CD14-positive monocyte (primary cell): ENCODE data around the gene SMCHD1. TPM values are rescaled to one million over a fixed set of nuclear protein-coding genes. Genes with fewer than 3 reads are reported as not detected.
"Not testable (repeated sequence)": the region's sequence is repeated elsewhere in the genome, so short reads cannot be mapped to it uniquely, and the experiment has no call there.

Experiments used
- DNase-seq, 3 donors: peaks; one replicate each; pipeline ENCODE4 v3.0.0-alpha.2; 2011 to 2022
- H2AFZ ChIP-seq: 2 replicates; pipeline ENCODE4 v1.6.0; 2012; ENCODE audit warnings: mild to moderate bottlenecking, low read depth, low read length, inconsistent platforms; ENCODE audit not compliant: insufficient read depth, poor library complexity, severe bottlenecking
- H3K27ac ChIP-seq, 2 donors: 1 replicate in 1 of 2; 2 replicates in 1 of 2; pipeline ENCODE4 v1.5.1; 2012 to 2013; ENCODE audit warnings: low read length in 2 of 2, control low read depth in 1 of 2, inconsistent platforms in 1 of 2, low read depth in 1 of 2, mild to moderate bottlenecking in 1 of 2
- H3K27me3 ChIP-seq, 2 donors: one replicate each; pipeline versions ENCODE4 v1.6.0 to v1.6.1; 2011 to 2013; ENCODE audit warnings: low read length in 2 of 2; ENCODE audit not compliant: control insufficient read depth in 2 of 2, insufficient read depth in 2 of 2
- H3K36me3 ChIP-seq, 2 donors: replicated peaks in 1 of 2; 1 replicate in 1 of 2; 2 replicates in 1 of 2; pipeline versions ENCODE4 v1.5.1 to v1.6.1; 2012 to 2013; ENCODE audit warnings: low read length in 2 of 2, control low read depth in 1 of 2, inconsistent platforms in 1 of 2, mild to moderate bottlenecking in 1 of 2; ENCODE audit not compliant: insufficient read depth in 2 of 2, control insufficient read depth in 1 of 2
- H3K4me1 ChIP-seq, 2 donors: 1 replicate in 1 of 2; 2 replicates in 1 of 2; pipeline versions ENCODE4 v1.5.1 to v1.6.1; 2012 to 2013; ENCODE audit warnings: low read length in 2 of 2, control low read depth in 1 of 2, inconsistent platforms in 1 of 2, mild to moderate bottlenecking in 1 of 2, moderate library complexity in 1 of 2; ENCODE audit not compliant: insufficient read depth in 2 of 2, control insufficient read depth in 1 of 2
- H3K4me2 ChIP-seq: replicated peaks from 2 replicates; pipeline ENCODE3; 2012; ENCODE audit warnings: low read length, moderate library complexity, mild to moderate bottlenecking; ENCODE audit not compliant: poor library complexity, severe bottlenecking; ENCODE audit errors: extremely low read depth
- H3K4me3 ChIP-seq, 3 experiments: fragments of 200-600 bp in 1 of 3; sonication (generic) in 1 of 3; replicated peaks in 1 of 3; 1 replicate in 2 of 3; 2 replicates in 1 of 3; pipeline ENCODE4 v1.5.1; 2011 to 2013; ENCODE audit warnings: low read length in 3 of 3, mild to moderate bottlenecking in 3 of 3, control low read depth in 2 of 3, low read depth in 2 of 3, inconsistent platforms in 1 of 3, moderate library complexity in 1 of 3
- H3K79me2 ChIP-seq: 2 replicates; pipeline ENCODE4 v1.6.0; 2012; ENCODE audit warnings: mild to moderate bottlenecking, control low read depth, inconsistent platforms, low read length, moderate library complexity; ENCODE audit not compliant: insufficient read depth
- H3K9ac ChIP-seq: 2 replicates; pipeline ENCODE4 v1.6.0; 2017; ENCODE audit warnings: low read length, mild to moderate bottlenecking; ENCODE audit not compliant: insufficient read depth, poor library complexity, severe bottlenecking
- H3K9me3 ChIP-seq, 2 donors: replicated peaks in 1 of 2; 1 replicate in 1 of 2; 2 replicates in 1 of 2; pipeline versions ENCODE4 v1.5.1 to v1.6.1; 2012 to 2013; ENCODE audit warnings: low read length in 2 of 2, control low read depth in 1 of 2; ENCODE audit not compliant: control insufficient read depth in 1 of 2, insufficient read depth in 1 of 2
- H4K20me1 ChIP-seq: 2 replicates; pipeline ENCODE4 v1.6.0; 2012; ENCODE audit warnings: mild to moderate bottlenecking, low read length, control low read depth, moderate library complexity; ENCODE audit not compliant: insufficient read depth
- H3K27ac Mint-ChIP-seq, 7 donors: one replicate each; pipeline ENCODE4 v1.8.0; 2020; ENCODE audit warnings: mild to moderate bottlenecking in 7 of 7, mixed read lengths in 7 of 7, moderate library complexity in 6 of 7, inconsistent platforms in 2 of 7
- H3K27me3 Mint-ChIP-seq, 3 donors: one replicate each; pipeline ENCODE4 v1.8.0; 2021 to 2022; ENCODE audit warnings: low read depth in 3 of 3, mild to moderate bottlenecking in 3 of 3, mixed read lengths in 3 of 3, moderate library complexity in 3 of 3, inconsistent platforms in 1 of 3
- H3K36me3 Mint-ChIP-seq, 2 donors: one replicate each; pipeline ENCODE4 v1.8.0; 2020; ENCODE audit warnings: mixed read lengths in 2 of 2, inconsistent platforms in 1 of 2, mild to moderate bottlenecking in 1 of 2
- H3K4me1 Mint-ChIP-seq: one replicate; pipeline ENCODE4 v1.8.0; 2020; ENCODE audit warnings: mild to moderate bottlenecking, mixed read lengths
- H3K4me3 Mint-ChIP-seq, 2 donors: one replicate each; pipeline ENCODE4 v1.8.0; 2020; ENCODE audit warnings: mild to moderate bottlenecking in 2 of 2, mixed read lengths in 2 of 2, moderate library complexity in 1 of 2
- H3K9me3 Mint-ChIP-seq, 7 donors: one replicate each; pipeline ENCODE4 v1.8.0; 2020 to 2022; ENCODE audit warnings: mixed read lengths in 7 of 7, mild to moderate bottlenecking in 6 of 7, moderate library complexity in 6 of 7, inconsistent platforms in 2 of 7
- CTCF ChIP-seq: fragments of 200-600 bp; IDR thresholded peaks from one replicate; pipeline ENCODE4 v1.8.0; 2022; ENCODE audit warnings: antibody characterized with exemption, mild to moderate bottlenecking
- WGBS: methylation state at CpG from one replicate; pipeline ENCODE4 v1.1.5; 2013; ENCODE audit warnings: missing lambda C conversion rate; ENCODE audit not compliant: insufficient coverage; 5-methylcytosine and 5-hydroxymethylcytosine counted together
- intact Hi-C, 2 donors: fragments of 100-400 bp; cut with micrococcal nuclease; formaldehyde crosslinking; loops; one replicate each; pipeline versions ENCODE4 v1.15.0 to v1.15.1; 2023
- polyA plus RNA-seq, 3 donors: library from polyadenylated mRNA; depleted of rRNA in 1 of 3; unstranded in 2 of 3; stranded (reverse) in 1 of 3; fragments of 300-500 nt in 2 of 3; fragments of >200 nt in 1 of 3; fragmentation: Illumina TruSeq in 2 of 3; gene quantifications; 1 replicate in 2 of 3; 2 replicates in 1 of 3; pipeline ENCODE4 v1.2.3, GENCODE V29; 2012 to 2021

Gene SMCHD1
- polyA plus RNA-seq, 3 donors = 12.7 to 45.5 (median 16.8) TPM

GRCh38 chr18:2799369-2799768 lies 143.8 kb downstream of the SMCHD1 start:
- Histone ChIP-seq H3K9ac (no peak overlapping the region), H4K20me1 (peaks cover 51% of the 10 kb centered on the region), H3K27ac (no peak overlapping the region), H3K27me3 (no peaks in the 10 kb centered on the region), H3K79me2 (no peaks in the 10 kb centered on the region), H3K4me2 (no peak overlapping the region), H3K36me3 (peaks cover 78 to 88% of the 10 kb centered on the region in 2 donors), H3K9me3 (no peaks in the 10 kb centered on the region), H3K4me3 (no peak overlapping the region), H3K4me1 (no peaks in the 10 kb centered on the region), H2AFZ (no peak overlapping the region)
- no peaks in the 10 kb centered on the region for H3K9me3 Mint-ChIP-seq
- no peak for TF ChIP-seq CTCF
- no peak for DNase-seq
- H3K27ac Mint-ChIP-seq = peak overlapping the region in 3 of 7 donors; percentile 30 to 56 (median 53)
- intact Hi-C loops = no loop called here
- H3K4me3 Mint-ChIP-seq = no peak overlapping the region
- H3K36me3 Mint-ChIP-seq = peaks cover 71 to 74% of the 10 kb centered on the region in 2 donors
- H3K4me1 Mint-ChIP-seq = no peaks in the 10 kb centered on the region
- WGBS = no CpG with 5 or more reads among the region's 2 CpGs
- no peaks in the 10 kb centered on the region for H3K27me3 Mint-ChIP-seq

DNA sequence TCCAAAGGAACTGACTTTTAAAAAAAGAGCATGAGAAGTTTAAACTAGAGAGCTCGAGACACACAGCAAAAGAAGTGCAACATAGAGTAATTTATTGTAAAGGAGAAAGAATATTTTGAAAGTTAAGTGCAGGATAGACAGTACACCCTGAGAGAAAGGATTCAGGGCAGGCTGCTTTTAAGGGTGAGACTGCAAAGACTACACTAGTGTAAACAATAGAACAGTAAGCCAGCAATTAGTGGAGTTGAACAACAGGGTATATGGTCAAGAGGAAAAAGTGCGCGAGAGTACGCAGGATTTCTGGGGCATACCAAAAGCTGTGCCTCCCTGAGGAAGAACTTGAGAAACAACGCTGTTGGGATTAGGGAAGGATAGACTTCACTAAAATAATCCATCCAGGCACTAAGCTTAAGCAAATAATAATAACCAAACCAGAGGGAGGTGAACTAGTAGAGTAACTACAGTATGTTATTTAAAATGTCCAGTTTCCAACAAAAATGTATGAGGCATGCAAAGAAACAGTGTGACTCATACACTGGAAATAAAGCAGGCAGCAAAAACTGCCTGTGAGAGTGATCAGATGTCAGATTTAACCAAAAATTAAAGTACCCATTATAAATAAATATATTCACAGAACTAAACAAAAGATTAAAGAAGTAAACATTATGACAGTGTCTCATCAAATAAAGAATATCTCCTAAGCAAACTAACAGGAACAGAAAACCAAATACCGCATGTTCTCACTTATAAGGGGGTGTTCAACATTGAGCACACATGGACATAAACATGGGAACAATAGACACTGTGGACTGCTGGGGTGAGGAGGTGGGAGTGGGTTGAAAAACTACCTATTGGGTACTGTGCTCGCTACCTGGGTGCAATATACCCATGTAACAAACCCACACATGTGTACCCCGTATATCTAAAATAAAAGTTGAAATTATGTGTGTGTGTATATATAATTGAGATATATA lies 150.7 kb downstream of the SMCHD1 start:
- H3K36me3 Mint-ChIP-seq = peaks cover 24 to 35% of the 10 kb centered on the region in 2 donors
- H3K27me3 Mint-ChIP-seq = no peaks in the 10 kb centered on the region
- 100% methylated on average over 1 of the region's 8 CpGs for WGBS
- Histone ChIP-seq H3K9me3 (peaks cover 0 to 6% of the 10 kb centered on the region in 2 donors), H3K9ac (no peak overlapping the region), H3K27ac (peak overlapping the region in 1 of 2 donors; percentile 3), H3K79me2 (no peaks in the 10 kb centered on the region), H4K20me1 (no peaks in the 10 kb centered on the region), H3K4me1 (no peaks in the 10 kb centered on the region), H3K4me2 (no peak overlapping the region), H3K27me3 (no peaks in the 10 kb centered on the region), H3K36me3 (peaks cover 35 to 39% of the 10 kb centered on the region in 2 donors), H3K4me3 (no peak overlapping the region), H2AFZ (no peak overlapping the region)
- H3K4me1 Mint-ChIP-seq = no peaks in the 10 kb centered on the region
- intact Hi-C loops = no loop called here
- H3K4me3 Mint-ChIP-seq = no peak overlapping the region
- peak overlapping the region in 2 of 7 donors; percentile 10 to 77 for H3K27ac Mint-ChIP-seq
- peaks cover 1 to 14% (median 6%) of the 10 kb centered on the region in 7 donors for H3K9me3 Mint-ChIP-seq
- DNase-seq = no peak
- TF ChIP-seq CTCF = no peak

DNA sequence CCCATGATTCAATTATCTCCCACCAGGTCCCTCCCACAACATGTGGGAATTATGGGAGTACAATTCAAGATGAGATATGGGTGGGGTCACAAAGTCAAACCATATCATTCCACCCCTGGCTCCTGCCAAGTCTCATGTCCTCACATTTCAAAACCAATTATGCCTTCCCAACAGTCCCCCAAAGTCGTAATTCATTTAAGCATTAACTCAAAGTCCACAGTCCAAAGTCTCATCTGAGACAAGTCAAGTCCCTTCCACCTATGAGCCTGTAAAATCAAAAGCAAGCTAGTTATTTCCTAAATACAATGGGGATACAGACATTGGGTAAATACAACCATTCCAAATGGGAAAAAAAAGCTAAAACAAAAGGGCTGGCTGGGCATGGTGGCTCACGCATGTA lies 153.1 kb downstream of the SMCHD1 start:
- intact Hi-C loops, H3K27me3 Mint-ChIP-seq, H3K9ac ChIP-seq, H3K4me1 ChIP-seq, DNase-seq, H3K4me3 ChIP-seq, H3K9me3 ChIP-seq, H3K79me2 ChIP-seq, H3K27me3 ChIP-seq, H3K4me1 Mint-ChIP-seq, H3K27ac Mint-ChIP-seq, H2AFZ ChIP-seq, H3K4me2 ChIP-seq, H4K20me1 ChIP-seq, H3K4me3 Mint-ChIP-seq, H3K27ac ChIP-seq: not testable (repeated sequence)
- H3K36me3 ChIP-seq = peaks cover 17 to 25% of the 10 kb centered on the region in 2 donors
- peaks cover 13 to 20% of the 10 kb centered on the region in 2 donors for H3K36me3 Mint-ChIP-seq
- peaks cover 7 to 31% (median 15%) of the 10 kb centered on the region in 7 donors for H3K9me3 Mint-ChIP-seq
- no CpG with 5 or more reads among the region's 2 CpGs for WGBS
